HCT116 (cell line): ENCODE data around the gene ZNF784. TPM values are rescaled to one million over a fixed set of nuclear protein-coding genes. Genes with fewer than 3 reads are reported as not detected.

Experiments used
- ATAC-seq: fragments of 200-7000 bp; cut with Tn5 transposase; 2 replicates; pipeline ENCODE4 v1.9.1; 2020; ENCODE audit warnings: mild to moderate bottlenecking, moderate library complexity
- BruUV-seq: library from RNA; stranded (reverse); fragments of 400-500 nt; replicated peaks from 2 replicates; lab custom pipeline; 2021; lab: Mats Ljungman, UMichigan
- CTCF ChIA-PET: fragments of 300-600 bp; sonication (Branson Sonifier 250); formaldehyde crosslinking; loops from one replicate; lab custom pipeline; 2021; ENCODE audit warnings: antibody characterized with exemption; lab: Charles Lee
- POLR2A ChIA-PET: fragments of 300-600, 350-600 bp; sonication (Branson Sonifier 250); formaldehyde crosslinking; loops from one replicate; lab custom pipeline; 2021; ENCODE audit warnings: antibody characterized with exemption; lab: Charles Lee
- RAD21 ChIA-PET, 2 experiments: fragments of 300-600 bp; sonication (Branson Sonifier 250); formaldehyde crosslinking; loops; one replicate each; lab custom pipeline; 2023; ENCODE audit warnings: low total read pairs in 2 of 2; ENCODE audit not compliant: uncharacterized antibody in 2 of 2, unreplicated experiment in 2 of 2, low non-redundant PET in 1 of 2; lab: Charles Lee
- DNase-seq: peaks from one replicate; pipeline ENCODE4 v3.0.0-alpha.2; 2010; ENCODE audit warnings: low read depth, low spot score
- H2AFZ ChIP-seq: fragments of 200-600 bp; shearing (Covaris generic), sonication (generic); 2 replicates; pipeline ENCODE4 v1.6.1; 2017; ENCODE audit warnings: low read depth, mixed run types, mixed read lengths, antibody characterized with exemption, low read length; ENCODE audit not compliant: poor library complexity, severe bottlenecking
- H3K27ac ChIP-seq: 2 replicates; pipeline ENCODE4 v1.5.1; 2012; ENCODE audit warnings: low read depth, low read length
- H3K27me3 ChIP-seq: fragments of 200-600 bp; sonication (generic); 2 replicates; pipeline ENCODE4 v1.6.1; 2016; ENCODE audit warnings: mixed run types, low read length, mixed read lengths; ENCODE audit not compliant: insufficient read depth
- H3K36me3 ChIP-seq, 2 experiments: fragments of 200-500 bp in 1 of 2; fragments of 200-600 bp in 1 of 2; sonication (Bioruptor generic) in 1 of 2; sonication (generic) in 1 of 2; 2 replicates each; pipeline versions ENCODE4 v1.5.1 to v1.6.1; 2014 to 2016; ENCODE audit warnings: low read length in 2 of 2, inconsistent platforms in 1 of 2, mixed read lengths in 1 of 2, mixed run types in 1 of 2; ENCODE audit not compliant: insufficient read depth in 2 of 2, control insufficient read depth in 1 of 2
- H3K4me1 ChIP-seq, 2 experiments: fragments of 200-600 bp in 1 of 2; sonication (generic) in 1 of 2; 2 replicates each; pipeline versions ENCODE4 v1.5.1 to v1.6.1; 2012 to 2017; ENCODE audit warnings: low read length in 2 of 2, inconsistent platforms in 1 of 2, mild to moderate bottlenecking in 1 of 2, mixed read lengths in 1 of 2, mixed run types in 1 of 2, moderate library complexity in 1 of 2; ENCODE audit not compliant: insufficient read depth in 2 of 2, control insufficient read depth in 1 of 2
- H3K4me2 ChIP-seq: fragments of 200-600 bp; sonication (generic); 2 replicates; pipeline ENCODE4 v1.6.1; 2017; ENCODE audit warnings: mixed run types, low read length, mixed read lengths
- H3K4me3 ChIP-seq, 2 experiments: fragments of 200-600 bp in 1 of 2; sonication (generic) in 1 of 2; replicated peaks in 1 of 2; 2 replicates each; pipeline ENCODE4 v1.5.1; 2011 to 2016; ENCODE audit warnings: low read length in 2 of 2, control low read depth in 1 of 2, low read depth in 1 of 2, mild to moderate bottlenecking in 1 of 2, mixed read lengths in 1 of 2, mixed run types in 1 of 2
- H3K79me2 ChIP-seq: fragments of 200-600 bp; sonication (generic); 2 replicates; pipeline ENCODE4 v1.6.1; 2017; ENCODE audit warnings: mild to moderate bottlenecking, mixed run types, low read length, moderate library complexity, mixed read lengths; ENCODE audit not compliant: insufficient read depth
- H3K9ac ChIP-seq: fragments of 200-600 bp; sonication (generic); 2 replicates; pipeline ENCODE4 v1.6.1; 2016; ENCODE audit warnings: low read length, mixed read lengths
- H3K9me2 ChIP-seq: fragments of 200-600 bp; sonication (generic), shearing (Covaris generic); 2 replicates; pipeline ENCODE4 v1.6.1; 2017; ENCODE audit warnings: mixed run types, mild to moderate bottlenecking, moderate library complexity; ENCODE audit not compliant: insufficient read depth
- H3K9me3 ChIP-seq, 2 experiments: fragments of 200-500 bp in 1 of 2; fragments of 200-600 bp in 1 of 2; sonication (Bioruptor generic) in 1 of 2; sonication (generic) in 1 of 2; 2 replicates each; pipeline ENCODE4 v1.6.1; 2014 to 2017; ENCODE audit warnings: low read length in 2 of 2, mixed read lengths in 2 of 2, inconsistent platforms in 1 of 2, low read depth in 1 of 2, mild to moderate bottlenecking in 1 of 2, mixed run types in 1 of 2, moderate library complexity in 1 of 2; ENCODE audit not compliant: control insufficient read depth in 1 of 2, insufficient read depth in 1 of 2
- H4K20me1 ChIP-seq: fragments of 200-600 bp; sonication (generic), shearing (Covaris generic); 2 replicates; pipeline ENCODE4 v1.6.1; 2017; ENCODE audit warnings: mixed run types, mild to moderate bottlenecking, moderate library complexity; ENCODE audit not compliant: insufficient read depth
- CBX3 ChIP-seq: IDR thresholded peaks from 2 replicates; pipeline ENCODE4 v1.6.1; 2012; ENCODE audit warnings: low read depth
- CEBPB ChIP-seq: IDR thresholded peaks from 2 replicates; pipeline ENCODE4 v1.6.1; 2012; ENCODE audit warnings: low read depth
- EGR1 ChIP-seq: IDR thresholded peaks from 2 replicates; pipeline ENCODE4 v1.6.1; 2012; ENCODE audit warnings: low read depth
- ELF1 ChIP-seq: IDR thresholded peaks from 2 replicates; pipeline ENCODE4 v1.6.1; 2012; ENCODE audit warnings: low read depth, borderline replicate concordance
- EZH2 ChIP-seq: fragments of 200-600 bp; sonication (generic); IDR thresholded peaks from 2 replicates; pipeline ENCODE4 v1.6.1; 2017; ENCODE audit warnings: antibody characterized with exemption, mixed run types
- FOSL1 ChIP-seq: IDR thresholded peaks from 2 replicates; pipeline ENCODE4 v1.6.1; 2012; ENCODE audit warnings: low read depth
- POLR2A ChIP-seq: IDR thresholded peaks from 2 replicates; pipeline ENCODE4 v1.7.0; 2011; ENCODE audit warnings: borderline replicate concordance; ENCODE audit not compliant: insufficient read depth, insufficient read length; ENCODE audit errors: extremely low read depth
- POLR2AphosphoS5 ChIP-seq: IDR thresholded peaks from 2 replicates; pipeline ENCODE4 v1.6.1; 2011; ENCODE audit warnings: mild to moderate bottlenecking, low read depth, low read length, moderate library complexity
- RAD21 ChIP-seq: IDR thresholded peaks from 2 replicates; pipeline ENCODE4 v1.6.1; 2012; ENCODE audit warnings: low read depth, mild to moderate bottlenecking
- SIN3A ChIP-seq: IDR thresholded peaks from 2 replicates; pipeline ENCODE4 v1.6.1; 2012; ENCODE audit warnings: low read depth
- SP1 ChIP-seq: IDR thresholded peaks from 2 replicates; pipeline ENCODE4 v1.6.1; 2012; ENCODE audit warnings: low read depth
- SRF ChIP-seq: IDR thresholded peaks from 2 replicates; pipeline ENCODE4 v1.6.1; 2012; ENCODE audit warnings: low read depth
- TCF7L2 ChIP-seq: IDR thresholded peaks from 2 replicates; pipeline ENCODE4 v1.7.0; 2011; ENCODE audit warnings: borderline replicate concordance, inconsistent platforms; ENCODE audit not compliant: insufficient read depth, insufficient read length; ENCODE audit errors: extremely low read depth
- YY1 ChIP-seq: IDR thresholded peaks from 2 replicates; pipeline ENCODE4 v1.6.1; 2011; ENCODE audit warnings: low read length, low read depth, moderate library complexity, mild to moderate bottlenecking; ENCODE audit not compliant: insufficient replicate concordance; ENCODE audit errors: extremely low read depth
- ZNF274 ChIP-seq: fragments of 200-500 bp; sonication (Bioruptor generic); IDR thresholded peaks from 2 replicates; pipeline ENCODE4 v1.6.1; 2014; ENCODE audit warnings: mild to moderate bottlenecking, low read depth, low read length, inconsistent platforms
- intact Hi-C: fragments of 100-400 bp; cut with micrococcal nuclease; formaldehyde crosslinking; loops from 2 replicates; pipeline ENCODE4 v1.10.0; 2022
- total RNA-seq: library from RNA; stranded (reverse); gene quantifications from one replicate; pipeline ENCODE4 v1.2.1, GENCODE V29; 2021; ENCODE audit not compliant: unreplicated experiment
- TF ChIP-seq, protein P1 (sequence below), 3 experiments: fragments of 200-600 bp in 1 of 3; sonication (generic) in 1 of 3; IDR thresholded peaks in 2 of 3; conservative IDR thresholded peaks in 1 of 3; 2 replicates each; pipeline ENCODE4 v1.5.1; 2012 to 2017; ENCODE audit warnings: low read depth in 2 of 3, low read length in 2 of 3, antibody characterized with exemption in 1 of 3, borderline replicate concordance in 1 of 3, control low read depth in 1 of 3, mild to moderate bottlenecking in 1 of 3, mixed read lengths in 1 of 3, mixed run types in 1 of 3, moderate library complexity in 1 of 3; ENCODE audit not compliant: insufficient read depth in 1 of 3
- TF ChIP-seq, protein P2 (sequence below): IDR thresholded peaks from 2 replicates; pipeline ENCODE4 v1.6.1; 2011; ENCODE audit warnings: mild to moderate bottlenecking, low read length, moderate library complexity; ENCODE audit not compliant: insufficient replicate concordance; ENCODE audit errors: extremely low read depth
- TF ChIP-seq, protein P3 (sequence below): IDR thresholded peaks from 2 replicates; pipeline ENCODE4 v1.6.1; 2012; ENCODE audit warnings: low read depth
- TF ChIP-seq, protein P4 (sequence below): IDR thresholded peaks from 2 replicates; pipeline ENCODE4 v1.6.1; 2012
- TF ChIP-seq, protein P5 (sequence below): IDR thresholded peaks from 2 replicates; pipeline ENCODE4 v1.6.1; 2012

Gene ZNF784
- total RNA-seq, 1 experiment from 2014 or later, result 5.3 TPM

DNA sequence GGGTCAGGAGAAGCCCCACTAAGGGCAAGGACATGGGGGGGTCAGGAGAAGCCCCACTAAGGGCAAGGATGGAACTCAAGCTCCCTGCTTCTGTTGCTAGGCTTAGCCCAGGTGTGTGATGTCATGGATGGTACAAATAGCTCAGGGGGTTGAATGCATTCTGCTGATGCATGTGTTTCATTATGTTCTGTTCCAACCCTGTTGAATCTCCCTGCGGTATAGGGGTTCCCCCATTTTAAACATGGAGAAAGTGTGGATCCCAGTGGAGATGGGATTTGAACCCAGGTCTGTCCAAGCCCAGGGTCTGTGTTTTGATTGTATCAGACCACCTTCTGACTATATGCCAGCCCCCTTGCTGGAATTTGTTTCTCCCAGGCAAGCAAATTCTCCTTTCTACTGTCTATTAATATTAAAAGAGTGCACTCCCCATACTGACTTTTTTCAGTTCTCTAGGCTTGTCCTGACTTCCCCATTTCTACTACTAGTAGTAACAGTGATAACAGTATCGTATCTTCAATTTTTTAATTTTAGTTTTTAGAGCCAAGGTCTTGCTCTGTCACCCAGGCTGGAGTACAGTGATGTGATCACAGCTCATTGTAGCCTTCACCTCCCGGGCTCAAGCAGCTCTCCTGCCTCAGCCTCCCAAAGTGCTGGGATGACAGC, 12.3 kb downstream of the ZNF784 start:
- TF ChIP-seq FOSL1 (no peak), ELF1 (no peak), CBX3 (no peak), POLR2A (no peak), SRF (no peak), YY1 (no peak), POLR2AphosphoS5 (no peak), SP1 (no peak), EGR1 (no peak), RAD21 (no peak), SIN3A (no peak), CEBPB (no peak), ZNF274 (no peak), EZH2 (no peak), TCF7L2 (no peak)
- TF ChIP-seq, protein P1, sequence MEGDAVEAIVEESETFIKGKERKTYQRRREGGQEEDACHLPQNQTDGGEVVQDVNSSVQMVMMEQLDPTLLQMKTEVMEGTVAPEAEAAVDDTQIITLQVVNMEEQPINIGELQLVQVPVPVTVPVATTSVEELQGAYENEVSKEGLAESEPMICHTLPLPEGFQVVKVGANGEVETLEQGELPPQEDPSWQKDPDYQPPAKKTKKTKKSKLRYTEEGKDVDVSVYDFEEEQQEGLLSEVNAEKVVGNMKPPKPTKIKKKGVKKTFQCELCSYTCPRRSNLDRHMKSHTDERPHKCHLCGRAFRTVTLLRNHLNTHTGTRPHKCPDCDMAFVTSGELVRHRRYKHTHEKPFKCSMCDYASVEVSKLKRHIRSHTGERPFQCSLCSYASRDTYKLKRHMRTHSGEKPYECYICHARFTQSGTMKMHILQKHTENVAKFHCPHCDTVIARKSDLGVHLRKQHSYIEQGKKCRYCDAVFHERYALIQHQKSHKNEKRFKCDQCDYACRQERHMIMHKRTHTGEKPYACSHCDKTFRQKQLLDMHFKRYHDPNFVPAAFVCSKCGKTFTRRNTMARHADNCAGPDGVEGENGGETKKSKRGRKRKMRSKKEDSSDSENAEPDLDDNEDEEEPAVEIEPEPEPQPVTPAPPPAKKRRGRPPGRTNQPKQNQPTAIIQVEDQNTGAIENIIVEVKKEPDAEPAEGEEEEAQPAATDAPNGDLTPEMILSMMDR (IDR thresholded peaks at IDR 0.05 in 2 of 3, conservative IDR thresholded peaks at IDR 0.05 in 1 of 3; ENCODE audit: borderline replicate concordance in 1 of 3, insufficient read depth in 1 of 3, low read depth in 2 of 3, low read length in 2 of 3), result no peak
- TF ChIP-seq, protein P2, sequence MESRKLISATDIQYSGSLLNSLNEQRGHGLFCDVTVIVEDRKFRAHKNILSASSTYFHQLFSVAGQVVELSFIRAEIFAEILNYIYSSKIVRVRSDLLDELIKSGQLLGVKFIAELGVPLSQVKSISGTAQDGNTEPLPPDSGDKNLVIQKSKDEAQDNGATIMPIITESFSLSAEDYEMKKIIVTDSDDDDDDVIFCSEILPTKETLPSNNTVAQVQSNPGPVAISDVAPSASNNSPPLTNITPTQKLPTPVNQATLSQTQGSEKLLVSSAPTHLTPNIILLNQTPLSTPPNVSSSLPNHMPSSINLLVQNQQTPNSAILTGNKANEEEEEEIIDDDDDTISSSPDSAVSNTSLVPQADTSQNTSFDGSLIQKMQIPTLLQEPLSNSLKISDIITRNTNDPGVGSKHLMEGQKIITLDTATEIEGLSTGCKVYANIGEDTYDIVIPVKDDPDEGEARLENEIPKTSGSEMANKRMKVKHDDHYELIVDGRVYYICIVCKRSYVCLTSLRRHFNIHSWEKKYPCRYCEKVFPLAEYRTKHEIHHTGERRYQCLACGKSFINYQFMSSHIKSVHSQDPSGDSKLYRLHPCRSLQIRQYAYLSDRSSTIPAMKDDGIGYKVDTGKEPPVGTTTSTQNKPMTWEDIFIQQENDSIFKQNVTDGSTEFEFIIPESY, result no peak
- TF ChIP-seq, protein P3, sequence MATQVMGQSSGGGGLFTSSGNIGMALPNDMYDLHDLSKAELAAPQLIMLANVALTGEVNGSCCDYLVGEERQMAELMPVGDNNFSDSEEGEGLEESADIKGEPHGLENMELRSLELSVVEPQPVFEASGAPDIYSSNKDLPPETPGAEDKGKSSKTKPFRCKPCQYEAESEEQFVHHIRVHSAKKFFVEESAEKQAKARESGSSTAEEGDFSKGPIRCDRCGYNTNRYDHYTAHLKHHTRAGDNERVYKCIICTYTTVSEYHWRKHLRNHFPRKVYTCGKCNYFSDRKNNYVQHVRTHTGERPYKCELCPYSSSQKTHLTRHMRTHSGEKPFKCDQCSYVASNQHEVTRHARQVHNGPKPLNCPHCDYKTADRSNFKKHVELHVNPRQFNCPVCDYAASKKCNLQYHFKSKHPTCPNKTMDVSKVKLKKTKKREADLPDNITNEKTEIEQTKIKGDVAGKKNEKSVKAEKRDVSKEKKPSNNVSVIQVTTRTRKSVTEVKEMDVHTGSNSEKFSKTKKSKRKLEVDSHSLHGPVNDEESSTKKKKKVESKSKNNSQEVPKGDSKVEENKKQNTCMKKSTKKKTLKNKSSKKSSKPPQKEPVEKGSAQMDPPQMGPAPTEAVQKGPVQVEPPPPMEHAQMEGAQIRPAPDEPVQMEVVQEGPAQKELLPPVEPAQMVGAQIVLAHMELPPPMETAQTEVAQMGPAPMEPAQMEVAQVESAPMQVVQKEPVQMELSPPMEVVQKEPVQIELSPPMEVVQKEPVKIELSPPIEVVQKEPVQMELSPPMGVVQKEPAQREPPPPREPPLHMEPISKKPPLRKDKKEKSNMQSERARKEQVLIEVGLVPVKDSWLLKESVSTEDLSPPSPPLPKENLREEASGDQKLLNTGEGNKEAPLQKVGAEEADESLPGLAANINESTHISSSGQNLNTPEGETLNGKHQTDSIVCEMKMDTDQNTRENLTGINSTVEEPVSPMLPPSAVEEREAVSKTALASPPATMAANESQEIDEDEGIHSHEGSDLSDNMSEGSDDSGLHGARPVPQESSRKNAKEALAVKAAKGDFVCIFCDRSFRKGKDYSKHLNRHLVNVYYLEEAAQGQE, result no peak
- TF ChIP-seq, protein P4, sequence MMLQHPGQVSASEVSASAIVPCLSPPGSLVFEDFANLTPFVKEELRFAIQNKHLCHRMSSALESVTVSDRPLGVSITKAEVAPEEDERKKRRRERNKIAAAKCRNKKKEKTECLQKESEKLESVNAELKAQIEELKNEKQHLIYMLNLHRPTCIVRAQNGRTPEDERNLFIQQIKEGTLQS, result no peak
- TF ChIP-seq, protein P5, sequence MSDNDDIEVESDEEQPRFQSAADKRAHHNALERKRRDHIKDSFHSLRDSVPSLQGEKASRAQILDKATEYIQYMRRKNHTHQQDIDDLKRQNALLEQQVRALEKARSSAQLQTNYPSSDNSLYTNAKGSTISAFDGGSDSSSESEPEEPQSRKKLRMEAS, result no peak
- TF ChIP-seq, all 23 proteins: peak for 0
- H3K4me1 ChIP-seq, result peaks cover 0 to under 1% of the 10 kb centered on the region in 2 experiments; a peak in 1 of 4 replicates
- H3K9me3 ChIP-seq, result no peaks in the 10 kb centered on the region
- ChIA-PET POLR2A (no interaction called here), RAD21 (no interaction called here), CTCF (no interaction called here)
- intact Hi-C loops, result no loop called here
- no peak for DNase-seq
- no peak overlapping the region for H3K4me3 ChIP-seq
- no peak overlapping the region for H3K9ac ChIP-seq
- no peak overlapping the region for H2AFZ ChIP-seq
- no peak overlapping the region for H3K27ac ChIP-seq
- no peaks in the 10 kb centered on the region for H4K20me1 ChIP-seq
- H3K79me2 ChIP-seq, result peaks cover 37% of the 10 kb centered on the region
- H3K27me3 ChIP-seq, result no peaks in the 10 kb centered on the region
- H3K4me2 ChIP-seq, result no peak overlapping the region
- no peaks in the 10 kb centered on the region for H3K9me2 ChIP-seq
- ATAC-seq, result no peak
- H3K36me3 ChIP-seq, result peaks cover 6 to 18% of the 10 kb centered on the region in 2 experiments; a peak in 3 of 4 replicates
- no TSS peak for BruUV-seq
